Suppressor macrophage treated with lipopolysaccharide for 1 hour (primary cell): Measurements from ENCODE around the gene TRIM44.
"Not testable (repeated sequence)": the region's sequence is repeated elsewhere in the genome, so short reads cannot be mapped to it uniquely, and the experiment has no call there.

Experiments used
- DNase-seq, 3 donors: peaks; one replicate each; pipeline ENCODE4 v3.0.0-alpha.2; 2020 to 2022

TRIM44 gene

GRCh38 chr11:35825386-35825785 lies 162.8 kb downstream of the TRIM44 start:
- no peak for DNase-seq

DNA sequence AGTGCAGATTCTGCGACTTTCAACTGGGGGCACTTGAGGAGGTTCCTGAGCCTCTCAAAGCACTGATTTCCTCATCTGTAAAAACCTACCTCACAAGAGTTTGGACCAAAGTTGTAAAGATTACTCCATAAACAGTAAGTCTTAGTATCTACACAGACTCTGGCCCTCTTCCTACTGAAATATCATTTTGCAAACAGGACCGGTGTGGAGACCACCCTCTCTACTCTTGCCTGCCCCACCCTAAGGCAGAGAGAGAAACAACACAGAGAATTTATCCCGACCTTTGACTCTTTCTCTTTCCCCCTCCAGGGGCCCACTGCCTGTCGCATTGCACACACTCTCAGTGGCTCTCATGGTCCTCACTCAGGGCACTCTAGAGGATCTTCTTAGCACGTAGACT lies 163.4 kb downstream of the TRIM44 start:
- DNase-seq: no peak

- DNase-seq: no peak
Observed at GRCh38 chr11:35826949-35827348, 164.4 kb downstream of the TRIM44 start.

DNA sequence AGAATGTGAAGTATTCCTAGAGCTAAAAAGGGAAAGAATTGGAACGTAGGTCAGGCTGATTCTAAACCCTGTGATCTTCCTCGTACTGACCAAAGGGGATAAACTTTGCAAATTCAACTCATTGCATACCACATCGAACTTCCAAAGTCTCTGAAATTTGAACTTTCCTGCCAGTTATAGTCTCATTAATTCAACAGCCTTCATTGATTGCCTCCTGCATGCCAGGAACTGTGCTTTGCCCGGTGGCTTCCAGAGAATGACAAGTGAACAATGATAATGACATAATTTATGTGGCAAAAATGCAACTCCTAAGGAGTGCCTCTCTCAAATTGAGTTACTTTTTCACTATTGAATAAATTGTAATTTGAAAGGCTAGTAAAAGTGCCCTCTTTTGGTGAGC lies 173.6 kb downstream of the TRIM44 start:
- DNase-seq: no peak

DNA sequence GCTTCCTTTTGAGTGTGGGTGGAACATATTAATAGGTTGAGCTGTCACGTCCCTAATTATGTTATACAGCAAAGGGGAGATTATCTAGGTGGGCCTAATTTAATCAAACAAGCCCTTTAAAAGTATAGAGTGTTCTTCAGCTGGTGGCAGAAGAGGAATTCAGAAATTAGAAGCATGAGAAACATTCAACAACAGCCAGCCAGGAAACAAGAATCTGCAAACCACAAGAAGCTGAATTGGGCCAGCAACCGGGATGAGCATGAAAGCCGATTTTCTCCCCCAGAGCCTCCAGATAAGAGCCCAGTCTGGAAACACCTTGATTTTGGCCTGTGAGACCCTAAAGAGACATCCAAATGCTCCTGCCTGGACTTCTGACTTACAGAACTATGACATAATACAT lies 175.5 kb downstream of the TRIM44 start:
- DNase-seq: no peak

GRCh38 chr11:35838697-35839367 lies 176.3 kb downstream of the TRIM44 start:
- not testable (repeated sequence) for DNase-seq

DNA sequence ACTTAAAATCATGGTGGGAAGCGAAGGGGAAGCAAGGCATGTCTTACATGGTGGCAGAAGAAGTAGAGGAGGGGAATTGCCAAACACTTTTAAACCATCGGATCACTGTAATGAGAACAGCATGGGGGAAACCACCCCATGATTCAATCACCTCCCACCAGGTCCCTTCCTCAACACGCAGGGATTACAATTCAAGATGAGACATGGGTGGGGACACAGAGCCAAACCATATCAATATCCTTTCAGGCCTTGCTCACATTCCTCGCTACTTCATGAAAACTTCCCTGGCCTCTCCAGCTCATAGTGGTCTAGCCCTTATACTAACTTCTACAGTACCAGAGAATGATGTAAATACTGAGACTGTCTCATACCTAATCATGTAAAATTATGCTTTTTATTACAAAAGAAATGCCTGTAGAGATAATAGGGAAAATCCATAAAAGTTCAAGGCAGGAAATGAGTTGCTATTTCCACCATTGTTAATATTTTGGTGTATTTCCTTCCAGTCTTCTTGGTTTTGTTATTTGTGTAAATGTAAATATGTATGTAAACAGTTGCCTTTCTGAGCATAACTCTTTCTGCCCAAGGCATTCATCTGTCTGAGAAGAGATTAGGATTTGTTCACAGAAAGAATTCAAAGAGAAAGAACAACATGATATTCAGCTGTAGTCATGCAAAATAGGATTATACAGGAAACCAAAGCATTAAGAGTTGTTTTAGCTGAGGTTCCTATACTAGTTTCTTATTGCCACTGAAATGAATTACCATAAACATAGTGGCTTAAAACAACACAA lies 177.0 kb downstream of the TRIM44 start:
- DNase-seq: peak; percentile 38 to 66 (median 56)

GRCh38 chr11:35841733-35842132 lies 179.2 kb downstream of the TRIM44 start:
- no peak for DNase-seq

- no peak for DNase-seq
Observed at GRCh38 chr11:35842958-35843357, 180.4 kb downstream of the TRIM44 start.

GRCh38 chr11:35844579-35844978 lies 182.0 kb downstream of the TRIM44 start:
- no peak for DNase-seq

DNA sequence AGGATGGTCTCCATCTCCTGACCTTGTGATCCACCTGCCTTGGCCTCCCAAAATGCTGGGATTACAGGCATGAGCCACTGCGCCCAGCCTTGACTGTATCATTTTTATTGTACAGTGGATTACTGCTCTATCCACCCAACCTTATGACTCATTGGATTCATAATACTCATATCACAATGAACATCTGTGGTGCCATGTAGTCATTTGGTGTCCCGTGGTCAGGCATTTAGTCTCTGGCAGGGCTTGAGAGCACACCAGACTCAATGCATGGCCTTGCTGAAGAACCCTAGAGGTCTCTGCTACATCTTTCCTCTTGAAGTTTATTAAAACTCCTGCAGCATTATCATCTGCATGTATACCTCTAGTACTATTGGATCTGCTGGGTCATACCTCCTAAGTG lies 183.3 kb downstream of the TRIM44 start:
- no peak for DNase-seq

GRCh38 chr11:35846874-35847273 lies 184.3 kb downstream of the TRIM44 start:
- DNase-seq: no peak

DNA sequence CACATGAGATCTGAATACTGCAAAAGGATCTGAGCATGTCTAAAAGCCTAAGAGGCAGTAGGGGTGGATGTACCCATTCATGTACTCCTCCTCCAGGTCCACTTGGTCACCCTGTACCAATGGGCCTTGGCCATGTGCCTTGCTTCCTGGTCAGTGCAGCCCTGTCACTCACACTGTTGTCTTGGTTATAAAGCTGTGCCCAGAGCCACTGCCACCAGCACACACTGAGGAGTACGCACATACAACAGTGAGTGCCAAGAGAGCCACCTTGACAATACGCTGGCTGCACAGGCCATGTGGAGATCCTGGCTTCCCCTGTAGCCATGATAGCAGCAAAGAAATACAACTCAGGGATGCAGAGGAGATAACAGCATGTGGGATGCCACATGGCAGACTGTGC lies 184.9 kb downstream of the TRIM44 start:
- DNase-seq: no peak

GRCh38 chr11:35848616-35849015 lies 186.0 kb downstream of the TRIM44 start:
- DNase-seq: no peak

- DNase-seq: no peak
Observed at GRCh38 chr11:35850191-35850590, 187.6 kb downstream of the TRIM44 start.

- DNase-seq: no peak
Observed at GRCh38 chr11:35851342-35851741, 188.8 kb downstream of the TRIM44 start.

GRCh38 chr11:35852056-35852455 lies 189.5 kb downstream of the TRIM44 start:
- DNase-seq: peak; percentile 42 to 56 (median 45)

DNA sequence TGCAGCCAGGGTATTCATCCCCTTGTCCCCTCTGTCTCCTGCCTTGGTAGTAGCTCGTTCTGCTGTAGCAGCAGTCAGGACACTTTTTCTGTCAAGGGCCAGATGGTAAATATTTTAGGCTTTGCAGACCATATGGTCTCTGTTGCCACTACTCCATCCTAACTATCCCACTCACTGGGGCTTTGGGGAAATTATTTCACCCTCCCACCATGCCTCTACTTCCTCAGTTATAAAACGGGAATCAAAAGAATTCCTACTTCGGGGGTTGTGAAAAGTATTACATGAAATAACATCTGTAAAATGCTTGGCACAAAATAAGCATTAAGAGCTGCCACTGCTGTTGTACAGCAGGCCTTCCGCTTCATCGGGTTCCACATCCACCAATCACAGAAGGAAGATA lies 191.4 kb downstream of the TRIM44 start:
- DNase-seq: no peak

DNA sequence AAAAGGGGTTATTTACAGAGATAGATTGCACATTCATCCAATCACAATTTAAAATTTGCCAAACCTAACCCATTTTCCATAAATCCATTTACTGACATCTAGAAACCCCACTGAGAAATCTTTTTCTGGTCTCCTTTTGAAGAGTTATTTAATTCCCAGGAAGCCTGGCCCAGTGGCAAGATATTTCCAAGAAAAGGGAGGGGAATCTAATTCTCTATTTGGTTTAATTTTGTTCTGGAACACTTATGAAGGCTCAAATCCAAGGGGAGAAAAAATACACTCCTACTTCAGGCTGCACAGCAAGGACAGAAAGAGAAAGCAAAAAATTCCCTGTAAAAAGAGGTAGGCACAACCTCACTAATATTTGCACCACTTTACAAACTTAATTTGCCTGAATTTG lies 193.1 kb downstream of the TRIM44 start:
- DNase-seq: no peak

- no peak for DNase-seq
Observed at GRCh38 chr11:35856259-35856658, 193.7 kb downstream of the TRIM44 start.

DNA sequence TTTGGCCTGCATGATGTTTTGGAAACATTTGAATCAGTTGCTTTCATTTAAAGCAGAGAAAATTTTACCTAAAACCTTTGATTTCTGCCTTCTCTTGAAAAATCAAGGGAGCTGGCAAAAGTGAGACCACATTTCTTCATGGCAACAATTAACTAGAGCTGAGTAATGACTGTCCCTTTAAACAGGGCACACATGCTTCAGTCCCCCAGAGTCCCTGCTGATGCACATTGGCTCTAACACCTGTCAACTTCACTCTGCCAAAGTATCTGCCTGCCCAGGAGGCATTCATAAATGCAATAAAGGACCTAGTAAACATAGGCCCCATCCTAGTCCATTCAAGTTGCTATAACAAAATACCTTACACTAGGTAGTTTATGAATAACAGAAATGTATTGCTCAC lies 194.2 kb downstream of the TRIM44 start:
- no peak for DNase-seq

GRCh38 chr11:35857922-35858321 lies 195.3 kb downstream of the TRIM44 start:
- no peak for DNase-seq

DNA sequence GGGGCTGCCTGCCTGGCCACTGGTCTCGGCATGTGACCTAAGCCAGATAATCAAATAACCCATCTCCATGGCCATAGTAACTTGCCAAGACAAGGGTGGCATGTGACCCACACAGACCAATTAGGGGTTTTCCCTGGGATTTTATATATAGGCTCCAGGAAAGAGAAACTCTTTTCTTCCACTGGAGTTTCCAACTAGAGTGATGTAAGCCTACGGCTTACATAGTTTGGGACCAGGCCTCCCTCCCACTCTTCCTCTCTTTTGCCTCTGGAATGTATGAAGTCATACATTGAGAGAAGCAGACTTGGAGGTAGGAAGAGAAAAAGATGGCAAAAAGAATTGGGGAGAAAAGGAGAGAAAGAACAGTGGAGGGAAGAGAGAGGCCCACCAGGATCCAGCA lies 196.7 kb downstream of the TRIM44 start:
- peak; percentile 86 to 97 (median 89) for DNase-seq

DNA sequence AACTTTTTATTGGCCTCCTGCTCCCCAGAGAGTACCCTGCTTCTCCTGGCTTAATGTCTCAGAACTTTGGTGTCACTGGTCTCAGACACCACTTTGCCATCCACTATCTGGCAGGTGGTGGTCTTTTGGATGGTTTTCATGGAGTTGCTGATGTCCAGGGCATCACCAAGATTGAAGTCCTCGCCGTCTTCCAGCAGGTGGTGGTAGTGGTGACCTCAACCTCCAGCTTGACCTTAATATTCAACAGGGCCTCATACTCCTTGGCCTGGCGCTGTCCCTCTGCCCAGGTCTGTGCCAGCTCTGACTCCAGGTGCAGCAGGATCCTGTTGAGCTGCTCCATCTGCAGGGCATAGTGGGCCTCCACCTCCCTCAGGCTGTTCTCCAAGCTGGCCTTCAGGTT lies 197.6 kb downstream of the TRIM44 start:
- DNase-seq: not testable (repeated sequence)

DNA sequence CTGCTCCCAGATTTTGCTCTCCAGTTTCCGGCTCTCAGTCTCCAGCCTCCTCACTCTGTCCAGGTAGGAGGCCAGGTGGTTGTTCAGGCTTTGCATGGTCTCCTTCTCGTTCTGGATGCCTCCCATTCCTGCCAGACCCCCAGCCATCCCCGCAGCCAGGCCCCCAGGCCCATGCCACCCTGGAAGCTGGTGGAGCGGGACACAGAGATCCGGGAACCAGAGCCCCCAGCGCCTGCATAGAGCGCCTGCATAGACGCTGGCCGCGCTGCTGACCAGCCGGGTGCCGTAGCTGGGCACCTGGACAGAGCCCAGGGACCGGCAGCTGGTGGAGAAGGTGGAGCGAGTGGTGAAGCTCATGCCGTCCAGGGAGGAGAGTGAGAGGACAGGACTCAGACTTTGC lies 198.6 kb downstream of the TRIM44 start:
- no peak for DNase-seq
